T-helper 1 cell treated with Interleukin-12 subunit alpha and Interleukin-12 subunit beta and Interleukin-4 antibody, amounts not matched to agents 30 ng/mL and 1 ng/mL, for 36 hours (primary cell): ENCODE measurements around the gene PANK2. TPM values are rescaled to one million over a fixed set of nuclear protein-coding genes. Genes with fewer than 3 reads are reported as not detected.
"Not testable (repeated sequence)": the region's sequence is repeated elsewhere in the genome, so short reads cannot be mapped to it uniquely, and the experiment has no call there.

Experiments
- intact Hi-C: fragments of 100-400 bp; cut with micrococcal nuclease; formaldehyde crosslinking; loops from one replicate; pipeline ENCODE4 v1.15.1; 2024
- total RNA-seq: library from RNA; stranded (reverse); gene quantifications from 2 replicates; pipeline ENCODE4 v1.2.3, GENCODE V29; 2022

Gene PANK2
- total RNA-seq = 52.2 and 59.1 TPM in 2 replicates

- intact Hi-C loops = loop anchor here (1.0 to 2.0 kb wide), 10 partner anchors 18 to 196 kb away; partner anchors contain the start of genes AP5S1, CDC25B, CENPB and MAVS
These were observed at the start of gene PANK2 for GRCh38 chr20:3888622-3889488. PANK2 (plus strand) TSS chr20:3889387.

GRCh38 chr20:3840201-3840600 is 49.0 kb upstream of the PANK2 start:
- intact Hi-C loops = not testable (repeated sequence)

- intact Hi-C loops = no loop called here
These were observed 46.7 kb upstream of the PANK2 start for GRCh38 chr20:3842348-3842930.

- intact Hi-C loops = no loop called here
These were observed 45.7 kb upstream of the PANK2 start for GRCh38 chr20:3843490-3843889.

GRCh38 chr20:3843990-3844619 is 45.1 kb upstream of the PANK2 start:
- intact Hi-C loops = not testable (repeated sequence)

GRCh38 chr20:3846378-3846739 is 42.8 kb upstream of the PANK2 start:
- intact Hi-C loops = loop anchor here (1.0 to 5.0 kb wide), 8 partner anchors 9 to 168 kb away; partner anchors contain the start of genes ADISSP, AP5S1, CDC25B and CENPB

- intact Hi-C loops = loop anchor here (1.0 to 5.0 kb wide), 8 partner anchors 8 to 167 kb away; partner anchors contain the start of genes ADISSP, AP5S1, CDC25B and CENPB
These were observed 42.3 kb upstream of the PANK2 start, which contains the start of gene MAVS for GRCh38 chr20:3846740-3847428. MAVS (plus strand) TSS chr20:3846834; CDS start chr20:3854625, 7,791 bp downstream.

GRCh38 chr20:3847429-3847940 is 41.7 kb upstream of the PANK2 start:
- intact Hi-C loops = loop anchor here (2.0 to 5.0 kb wide), 2 partner anchors 35 to 61 kb away; partner anchors contain the start of gene CENPB

- intact Hi-C loops = loop anchor here (5.0 kb wide), 1 partner anchor 36 kb away; no protein-coding TSS in a partner anchor
These were observed 40.6 kb upstream of the PANK2 start for GRCh38 chr20:3848565-3848964.

- intact Hi-C loops = loop anchor here (2.0 kb wide), 1 partner anchor 292 kb away; no protein-coding TSS in a partner anchor
These were observed 34.7 kb upstream of the PANK2 start for GRCh38 chr20:3854462-3854871.

- intact Hi-C loops = no loop called here
These were observed 31.8 kb upstream of the PANK2 start for GRCh38 chr20:3857405-3857804.

- intact Hi-C loops = no loop called here
These were observed 30.5 kb upstream of the PANK2 start for GRCh38 chr20:3858689-3859088.

- intact Hi-C loops = no loop called here
These were observed 28.0 kb upstream of the PANK2 start for GRCh38 chr20:3861191-3861590.

GRCh38 chr20:3862333-3862732 is 26.9 kb upstream of the PANK2 start:
- intact Hi-C loops = no loop called here

GRCh38 chr20:3863317-3863716 is 25.9 kb upstream of the PANK2 start:
- intact Hi-C loops = no loop called here

GRCh38 chr20:3864518-3864917 is 24.7 kb upstream of the PANK2 start:
- intact Hi-C loops = no loop called here

- intact Hi-C loops = no loop called here
These were observed 23.9 kb upstream of the PANK2 start for GRCh38 chr20:3865152-3865886.

GRCh38 chr20:3865887-3866407 is 23.2 kb upstream of the PANK2 start:
- intact Hi-C loops = no loop called here

- intact Hi-C loops = no loop called here
These were observed 22.7 kb upstream of the PANK2 start for GRCh38 chr20:3866464-3866863.

- intact Hi-C loops = no loop called here
These were observed 21.4 kb upstream of the PANK2 start for GRCh38 chr20:3867802-3868201.
